Measurements from ENCODE around the gene CDKN2C.
"Not testable (repeated sequence)": the region's sequence is repeated elsewhere in the genome, so short reads cannot be mapped to it uniquely, and the experiment has no call there.

The CDKN2C gene

GRCh38 chr1:51000651-51001050 lies 30.6 kb downstream of the CDKN2C start:
- DNase-seq (ENCODE audit: low read depth): no peak
- H3K4me3 ChIP-seq (ENCODE audit: low read depth, low read length): no peak overlapping the region
- TF ChIP-seq CTCF (conservative IDR thresholded peaks at IDR 0.05; ENCODE audit: low read depth, low read length): no peak

GRCh38 chr1:51002516-51002915 lies 32.5 kb downstream of the CDKN2C start:
- DNase-seq (ENCODE audit: low read depth): no peak
- no peak for TF ChIP-seq CTCF (conservative IDR thresholded peaks at IDR 0.05; ENCODE audit: low read depth, low read length)
- H3K4me3 ChIP-seq (ENCODE audit: low read depth, low read length): no peak overlapping the region

- not testable (repeated sequence) for DNase-seq (ENCODE audit: low read depth); H3K4me3 ChIP-seq (ENCODE audit: low read depth, low read length)
Observed at GRCh38 chr1:51005549-51005948, 35.5 kb downstream of the CDKN2C start.

- TF ChIP-seq CTCF (conservative IDR thresholded peaks at IDR 0.05; ENCODE audit: low read depth, low read length): no peak
- no peak overlapping the region for H3K4me3 ChIP-seq (ENCODE audit: low read depth, low read length)
- no peak for DNase-seq (ENCODE audit: low read depth)
Observed at GRCh38 chr1:51009381-51009780, 39.3 kb downstream of the CDKN2C start.

GRCh38 chr1:51014878-51015277 lies 44.8 kb downstream of the CDKN2C start:
- DNase-seq (ENCODE audit: low read depth): no peak
- TF ChIP-seq CTCF (conservative IDR thresholded peaks at IDR 0.05; ENCODE audit: low read depth, low read length): no peak
- H3K4me3 ChIP-seq (ENCODE audit: low read depth, low read length): no peak overlapping the region

GRCh38 chr1:51019811-51020210 lies 49.8 kb downstream of the CDKN2C start:
- peak; percentile 3 for DNase-seq (ENCODE audit: low read depth)
- no peak for TF ChIP-seq CTCF (conservative IDR thresholded peaks at IDR 0.05; ENCODE audit: low read depth, low read length)
- H3K4me3 ChIP-seq (ENCODE audit: low read depth, low read length): no peak overlapping the region

Measured in choroid plexus epithelial cell (primary cell).